ENCODE data around the gene APOH.

APOH gene

DNA sequence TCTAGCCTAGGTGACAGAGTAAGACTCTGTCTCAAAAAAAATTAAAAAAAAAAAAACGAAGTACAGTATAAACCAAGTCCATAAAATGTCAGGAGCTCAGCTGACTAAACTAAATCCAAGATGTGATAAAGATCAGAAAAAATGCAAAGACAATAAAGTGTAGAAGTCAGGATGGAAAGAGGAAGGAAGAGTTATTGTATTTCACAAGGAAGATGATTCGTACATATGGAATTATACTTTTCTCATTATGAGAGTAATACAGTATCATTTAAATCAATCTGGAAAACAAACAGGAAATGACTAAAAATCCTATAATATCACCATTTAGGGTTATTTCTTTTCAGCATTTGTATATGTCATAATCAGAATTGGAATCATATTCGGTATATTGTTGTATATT lies 11.4 kb upstream of the APOH start:
- Histone ChIP-seq H3K4me3 (ENCODE audit: low read depth, low read length) (no peak overlapping the region), H3K9me3 (ENCODE audit: control insufficient read depth, low read length) (no peaks in the 10 kb centered on the region), H3K4me1 (no peaks in the 10 kb centered on the region), H3K27me3 (ENCODE audit: control insufficient read depth, insufficient read depth, low read length) (no peaks in the 10 kb centered on the region), H3K79me2 (no peaks in the 10 kb centered on the region), H3K27ac (no peak overlapping the region), H2AFZ (no peak overlapping the region), H3K9ac (no peak overlapping the region), H3K4me2 (ENCODE audit: low read length) (no peak overlapping the region), H3K36me3 (ENCODE audit: control insufficient read depth, insufficient read depth, low read length) (no peaks in the 10 kb centered on the region)
- TF ChIP-seq, protein P1, sequence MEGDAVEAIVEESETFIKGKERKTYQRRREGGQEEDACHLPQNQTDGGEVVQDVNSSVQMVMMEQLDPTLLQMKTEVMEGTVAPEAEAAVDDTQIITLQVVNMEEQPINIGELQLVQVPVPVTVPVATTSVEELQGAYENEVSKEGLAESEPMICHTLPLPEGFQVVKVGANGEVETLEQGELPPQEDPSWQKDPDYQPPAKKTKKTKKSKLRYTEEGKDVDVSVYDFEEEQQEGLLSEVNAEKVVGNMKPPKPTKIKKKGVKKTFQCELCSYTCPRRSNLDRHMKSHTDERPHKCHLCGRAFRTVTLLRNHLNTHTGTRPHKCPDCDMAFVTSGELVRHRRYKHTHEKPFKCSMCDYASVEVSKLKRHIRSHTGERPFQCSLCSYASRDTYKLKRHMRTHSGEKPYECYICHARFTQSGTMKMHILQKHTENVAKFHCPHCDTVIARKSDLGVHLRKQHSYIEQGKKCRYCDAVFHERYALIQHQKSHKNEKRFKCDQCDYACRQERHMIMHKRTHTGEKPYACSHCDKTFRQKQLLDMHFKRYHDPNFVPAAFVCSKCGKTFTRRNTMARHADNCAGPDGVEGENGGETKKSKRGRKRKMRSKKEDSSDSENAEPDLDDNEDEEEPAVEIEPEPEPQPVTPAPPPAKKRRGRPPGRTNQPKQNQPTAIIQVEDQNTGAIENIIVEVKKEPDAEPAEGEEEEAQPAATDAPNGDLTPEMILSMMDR (IDR thresholded peaks at IDR 0.05), result no peak

DNA sequence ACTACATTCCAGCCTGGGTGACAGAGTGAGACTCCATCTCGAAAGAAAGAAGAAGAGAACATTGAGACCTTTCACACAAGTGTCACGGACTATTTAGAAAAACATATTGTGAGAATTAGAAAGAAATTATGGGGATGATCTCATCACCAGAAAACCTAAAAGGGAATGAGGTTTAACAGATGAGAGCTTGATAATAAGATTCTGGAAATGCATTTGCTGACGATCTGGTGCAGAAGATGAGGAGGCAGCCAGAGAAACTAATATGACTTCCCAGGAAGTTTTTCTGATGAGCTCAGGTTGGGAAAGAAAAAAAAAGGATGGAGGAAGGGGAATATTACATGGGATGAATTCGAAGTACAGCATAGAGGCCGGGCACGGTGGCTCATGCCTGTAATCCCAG lies 10.8 kb upstream of the APOH start:
- Histone ChIP-seq H3K79me2 (no peaks in the 10 kb centered on the region), H3K36me3 (ENCODE audit: control insufficient read depth, insufficient read depth, low read length) (no peaks in the 10 kb centered on the region), H3K9me3 (ENCODE audit: control insufficient read depth, low read length) (no peaks in the 10 kb centered on the region), H3K4me1 (no peaks in the 10 kb centered on the region), H2AFZ (no peak overlapping the region), H3K4me2 (ENCODE audit: low read length) (no peak overlapping the region), H3K27me3 (ENCODE audit: control insufficient read depth, insufficient read depth, low read length) (no peaks in the 10 kb centered on the region), H3K27ac (no peak overlapping the region), H3K4me3 (ENCODE audit: low read depth, low read length) (no peak overlapping the region), H3K9ac (no peak overlapping the region)
- TF ChIP-seq, protein P1 (IDR thresholded peaks at IDR 0.05), result no peak

DNA sequence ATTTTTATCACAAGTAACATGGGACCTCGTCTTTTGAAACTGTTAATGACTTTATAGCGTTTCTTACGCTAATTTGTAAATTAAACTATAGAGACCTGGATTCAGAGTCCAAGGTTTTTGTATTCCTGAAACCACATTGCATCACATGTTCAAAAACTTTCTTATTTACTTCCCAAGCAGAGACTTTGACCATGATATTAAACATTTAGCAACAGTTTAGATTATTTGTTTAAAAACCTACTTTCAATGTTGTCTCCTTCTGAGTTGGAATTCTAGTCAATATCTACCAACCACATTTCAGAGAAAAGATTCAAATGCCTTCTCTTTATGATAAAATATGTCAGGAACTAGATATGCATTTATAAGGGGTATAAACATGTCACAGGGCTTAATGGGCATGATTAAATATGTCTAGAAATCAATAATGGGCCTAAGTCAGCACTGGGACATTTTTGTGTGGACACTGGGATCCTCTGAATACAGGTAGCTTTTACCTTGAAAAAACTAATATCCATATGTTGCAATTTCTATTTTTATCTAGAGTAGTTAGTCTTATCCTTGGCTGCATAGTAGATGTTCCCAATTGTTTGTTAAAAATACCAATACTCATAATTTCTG lies 6.3 kb upstream of the APOH start:
- Histone ChIP-seq H3K36me3 (ENCODE audit: control insufficient read depth, insufficient read depth, low read length) (no peaks in the 10 kb centered on the region), H3K4me1 (no peaks in the 10 kb centered on the region), H2AFZ (no peak overlapping the region), H3K79me2 (no peaks in the 10 kb centered on the region), H3K27me3 (ENCODE audit: control insufficient read depth, insufficient read depth, low read length) (no peaks in the 10 kb centered on the region), H3K4me3 (ENCODE audit: low read depth, low read length) (no peak overlapping the region), H3K9ac (no peak overlapping the region), H3K4me2 (ENCODE audit: low read length) (no peak overlapping the region), H3K27ac (no peak overlapping the region), H3K9me3 (ENCODE audit: control insufficient read depth, low read length) (no peaks in the 10 kb centered on the region)
- TF ChIP-seq, protein P1 (IDR thresholded peaks at IDR 0.05), result no peak

DNA sequence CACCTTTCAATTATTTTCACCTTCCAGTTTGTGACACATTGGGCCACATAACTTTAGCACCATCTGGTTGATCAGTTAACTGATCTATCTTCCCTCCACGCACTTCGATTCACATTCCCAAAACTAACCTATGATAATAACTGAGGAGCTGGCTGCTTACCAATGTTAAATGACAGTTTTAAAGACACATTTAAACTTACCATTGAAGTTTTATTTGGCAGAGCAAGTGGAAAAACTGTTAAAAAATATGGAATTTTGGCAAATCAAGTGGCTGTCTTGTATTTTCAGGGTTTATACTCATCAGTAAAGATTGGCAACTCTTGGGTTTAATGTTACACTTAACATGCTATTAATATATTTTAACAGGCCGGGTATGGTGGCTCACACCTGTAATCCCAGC lies 5.4 kb upstream of the APOH start:
- Histone ChIP-seq H3K4me1 (no peaks in the 10 kb centered on the region), H3K4me3 (ENCODE audit: low read depth, low read length) (no peak overlapping the region), H3K27ac (no peak overlapping the region), H3K36me3 (ENCODE audit: control insufficient read depth, insufficient read depth, low read length) (no peaks in the 10 kb centered on the region), H3K9ac (no peak overlapping the region), H2AFZ (no peak overlapping the region), H3K9me3 (ENCODE audit: control insufficient read depth, low read length) (no peaks in the 10 kb centered on the region), H3K27me3 (ENCODE audit: control insufficient read depth, insufficient read depth, low read length) (no peaks in the 10 kb centered on the region), H3K79me2 (no peaks in the 10 kb centered on the region), H3K4me2 (ENCODE audit: low read length) (no peak overlapping the region)
- TF ChIP-seq, protein P1 (IDR thresholded peaks at IDR 0.05), result no peak

DNA sequence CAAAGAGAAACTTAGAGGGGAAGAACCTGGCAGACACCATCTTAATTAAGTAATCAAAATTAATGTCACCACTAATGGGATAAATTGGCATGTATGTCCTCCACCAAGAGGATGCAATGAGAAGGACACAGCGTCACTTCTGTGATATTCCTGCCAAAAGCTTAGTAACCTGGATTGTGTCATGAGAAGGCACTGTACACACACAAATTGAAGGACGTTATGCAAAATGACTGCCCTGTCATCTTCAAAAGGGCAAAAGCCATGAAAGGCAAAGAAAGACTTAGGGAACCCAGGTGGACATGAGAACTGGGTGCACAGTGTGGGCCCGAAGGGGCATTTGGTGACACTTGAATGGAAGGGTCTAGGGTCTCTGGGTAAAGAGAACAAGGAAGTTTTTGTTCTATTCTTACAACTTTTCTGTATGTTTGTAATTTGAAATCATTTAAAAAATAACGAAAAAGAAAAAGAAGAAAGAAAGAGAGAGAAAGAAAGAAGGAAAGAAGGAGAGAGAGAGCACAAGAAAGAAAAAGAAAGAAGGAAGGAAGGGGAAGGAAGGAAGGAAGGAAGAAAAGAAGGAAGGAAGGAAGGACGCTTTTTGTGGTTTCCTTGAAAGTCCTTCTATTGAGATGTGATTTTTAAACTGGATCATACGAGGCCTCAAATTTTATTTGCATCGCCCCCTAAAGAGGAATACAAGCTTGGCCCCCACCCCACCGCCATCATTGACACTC lies 4.0 kb upstream of the APOH start:
- Histone ChIP-seq H3K27ac (no peak overlapping the region), H3K4me2 (ENCODE audit: low read length) (no peak overlapping the region), H3K36me3 (ENCODE audit: control insufficient read depth, insufficient read depth, low read length) (no peaks in the 10 kb centered on the region), H3K9me3 (ENCODE audit: control insufficient read depth, low read length) (no peaks in the 10 kb centered on the region), H3K9ac (no peak overlapping the region), H3K27me3 (ENCODE audit: control insufficient read depth, insufficient read depth, low read length) (no peaks in the 10 kb centered on the region), H2AFZ (no peak overlapping the region), H3K79me2 (no peaks in the 10 kb centered on the region), H3K4me3 (ENCODE audit: low read depth, low read length) (no peak overlapping the region), H3K4me1 (no peaks in the 10 kb centered on the region)
- TF ChIP-seq, protein P1 (IDR thresholded peaks at IDR 0.05), result no peak
